Stimulated activated memory B cell treated with anti-CD40 and anti-IgM and Interleukin-4, amounts not matched to agents 10 μg/mL and 1 μg/mL and 100 μg/mL, for 72 hours (primary cell): ENCODE data around the gene CANT1.
A peak's percentile ranks its signal among the peaks of the same experiment; 100 is the strongest.
"Not testable (repeated sequence)": the region's sequence is repeated elsewhere in the genome, so short reads cannot be mapped to it uniquely, and the experiment has no call there.

ENCODE experiments used
- ATAC-seq: fragments of 150-1000 bp; cut with Tn5 transposase; 2 replicates; pipeline ENCODE4 v1.10.0; 2021
- H3K27ac Mint-ChIP-seq: one replicate; pipeline ENCODE4 v1.8.0; 2022; ENCODE audit warnings: mild to moderate bottlenecking, mixed read lengths
- H3K27me3 Mint-ChIP-seq: one replicate; pipeline ENCODE4 v1.8.0; 2022; ENCODE audit warnings: mixed read lengths
- H3K36me3 Mint-ChIP-seq: one replicate; pipeline ENCODE4 v1.8.0; 2022; ENCODE audit warnings: mixed read lengths
- H3K4me1 Mint-ChIP-seq: one replicate; pipeline ENCODE4 v1.8.0; 2022; ENCODE audit warnings: mixed read lengths
- H3K4me3 Mint-ChIP-seq: one replicate; pipeline ENCODE4 v1.8.0; 2022; ENCODE audit warnings: mild to moderate bottlenecking, moderate library complexity, mixed read lengths
- H3K9me3 Mint-ChIP-seq: one replicate; pipeline ENCODE4 v1.8.0; 2022; ENCODE audit warnings: mixed read lengths

The CANT1 gene

GRCh38 chr17:79035686-79036085 lies 26.1 kb upstream of the CANT1 start:
- ATAC-seq = no peak
- no peak overlapping the region for H3K27ac Mint-ChIP-seq
- no peaks in the 10 kb centered on the region for H3K4me1 Mint-ChIP-seq
- no peak overlapping the region for H3K4me3 Mint-ChIP-seq
- H3K9me3 Mint-ChIP-seq = no peaks in the 10 kb centered on the region
- H3K27me3 Mint-ChIP-seq = peaks cover 52% of the 10 kb centered on the region
- H3K36me3 Mint-ChIP-seq = no peaks in the 10 kb centered on the region

GRCh38 chr17:79034931-79035485 lies 25.4 kb upstream of the CANT1 start:
- Mint-ChIP-seq H3K9me3 (no peaks in the 10 kb centered on the region), H3K4me3 (no peak overlapping the region), H3K4me1 (no peaks in the 10 kb centered on the region), H3K27ac (no peak overlapping the region), H3K36me3 (no peaks in the 10 kb centered on the region), H3K27me3 (peaks cover 52% of the 10 kb centered on the region)
- no peak for ATAC-seq

GRCh38 chr17:79033741-79034501 lies 24.4 kb upstream of the CANT1 start:
- no peak for ATAC-seq
- no peaks in the 10 kb centered on the region for H3K4me1 Mint-ChIP-seq
- peaks cover 46% of the 10 kb centered on the region for H3K27me3 Mint-ChIP-seq
- no peaks in the 10 kb centered on the region for H3K36me3 Mint-ChIP-seq
- H3K4me3 Mint-ChIP-seq = no peak overlapping the region
- H3K9me3 Mint-ChIP-seq = no peaks in the 10 kb centered on the region
- no peak overlapping the region for H3K27ac Mint-ChIP-seq

GRCh38 chr17:79033046-79033616 lies 23.6 kb upstream of the CANT1 start:
- ATAC-seq = no peak
- Mint-ChIP-seq H3K4me3 (no peak overlapping the region), H3K4me1 (no peaks in the 10 kb centered on the region), H3K36me3 (no peaks in the 10 kb centered on the region), H3K27me3 (peaks cover 50% of the 10 kb centered on the region), H3K9me3 (no peaks in the 10 kb centered on the region), H3K27ac (no peak overlapping the region)

GRCh38 chr17:79031996-79032875 lies 22.7 kb upstream of the CANT1 start:
- Mint-ChIP-seq H3K27me3 (peaks cover 59% of the 10 kb centered on the region), H3K27ac (no peak overlapping the region)
- no peak for ATAC-seq

GRCh38 chr17:79030636-79031035 lies 21.1 kb upstream of the CANT1 start:
- not testable (repeated sequence) for H3K27ac Mint-ChIP-seq, H3K4me3 Mint-ChIP-seq, H3K4me1 Mint-ChIP-seq, ATAC-seq, H3K9me3 Mint-ChIP-seq, H3K36me3 Mint-ChIP-seq
- H3K27me3 Mint-ChIP-seq = peaks cover 74% of the 10 kb centered on the region

More at GRCh38 chr17:79031996-79032875, 22.7 kb upstream of the CANT1 start:
- no peaks in the 10 kb centered on the region for H3K36me3 Mint-ChIP-seq
- no peaks in the 10 kb centered on the region for H3K4me1 Mint-ChIP-seq
- H3K9me3 Mint-ChIP-seq = no peaks in the 10 kb centered on the region
- no peak overlapping the region for H3K4me3 Mint-ChIP-seq

GRCh38 chr17:79029327-79030009 lies 19.9 kb upstream of the CANT1 start:
- Mint-ChIP-seq H3K4me3 (no peak overlapping the region), H3K9me3 (no peaks in the 10 kb centered on the region), H3K27ac (no peak overlapping the region), H3K36me3 (no peaks in the 10 kb centered on the region), H3K27me3 (peaks cover 84% of the 10 kb centered on the region), H3K4me1 (peaks cover 11% of the 10 kb centered on the region)
- no peak for ATAC-seq

GRCh38 chr17:79028496-79029326 lies 19.1 kb upstream of the CANT1 start:
- H3K27ac Mint-ChIP-seq = no peak overlapping the region

GRCh38 chr17:79027925-79028491 lies 18.4 kb upstream of the CANT1 start:
- Mint-ChIP-seq H3K4me3 (no peak overlapping the region), H3K9me3 (no peaks in the 10 kb centered on the region), H3K4me1 (peaks cover 18% of the 10 kb centered on the region), H3K27ac (no peak overlapping the region), H3K27me3 (peaks cover 84% of the 10 kb centered on the region), H3K36me3 (no peaks in the 10 kb centered on the region)
- ATAC-seq = peak; percentile 29

More at GRCh38 chr17:79028496-79029326, 19.1 kb upstream of the CANT1 start:
- Mint-ChIP-seq H3K4me3 (no peak overlapping the region), H3K36me3 (no peaks in the 10 kb centered on the region), H3K27me3 (peaks cover 84% of the 10 kb centered on the region), H3K4me1 (peaks cover 18% of the 10 kb centered on the region), H3K9me3 (no peaks in the 10 kb centered on the region)
- no peak for ATAC-seq

GRCh38 chr17:79027274-79027924 lies 17.8 kb upstream of the CANT1 start:
- no peaks in the 10 kb centered on the region for H3K9me3 Mint-ChIP-seq
- no peak overlapping the region for H3K27ac Mint-ChIP-seq
- peaks cover 18% of the 10 kb centered on the region for H3K4me1 Mint-ChIP-seq
- H3K36me3 Mint-ChIP-seq = no peaks in the 10 kb centered on the region
- H3K4me3 Mint-ChIP-seq = no peak overlapping the region
- no peak for ATAC-seq
- H3K27me3 Mint-ChIP-seq = peaks cover 84% of the 10 kb centered on the region

- Mint-ChIP-seq H3K4me3 (no peak overlapping the region), H3K36me3 (no peaks in the 10 kb centered on the region), H3K27ac (no peak overlapping the region), H3K27me3 (peaks cover 83% of the 10 kb centered on the region), H3K9me3 (no peaks in the 10 kb centered on the region), H3K4me1 (peaks cover 18% of the 10 kb centered on the region)
- ATAC-seq = no peak
Measured at GRCh38 chr17:79026376-79027273, 17.1 kb upstream of the CANT1 start.

- no peak overlapping the region for H3K27ac Mint-ChIP-seq
- no peaks in the 10 kb centered on the region for H3K9me3 Mint-ChIP-seq
- H3K36me3 Mint-ChIP-seq = no peaks in the 10 kb centered on the region
- H3K4me1 Mint-ChIP-seq = peaks cover 18% of the 10 kb centered on the region
- peaks cover 83% of the 10 kb centered on the region for H3K27me3 Mint-ChIP-seq
- no peak for ATAC-seq
- peak overlapping the region; percentile 31 for H3K4me3 Mint-ChIP-seq
Measured at GRCh38 chr17:79024901-79025737, 15.6 kb upstream of the CANT1 start.
